HG02943 (cell line): ENCODE measurements around the gene NUBP2.
A peak's percentile ranks its signal among the peaks of the same experiment; 100 is the strongest.

Experiments
- ATAC-seq: cut with Tn5 transposase; IDR thresholded peaks from one replicate; pipeline ENCODE4 v1.9.1; 2021; ENCODE audit warnings: mild to moderate bottlenecking, low read depth, moderate library complexity; ENCODE audit not compliant: unreplicated experiment

The NUBP2 gene

DNA sequence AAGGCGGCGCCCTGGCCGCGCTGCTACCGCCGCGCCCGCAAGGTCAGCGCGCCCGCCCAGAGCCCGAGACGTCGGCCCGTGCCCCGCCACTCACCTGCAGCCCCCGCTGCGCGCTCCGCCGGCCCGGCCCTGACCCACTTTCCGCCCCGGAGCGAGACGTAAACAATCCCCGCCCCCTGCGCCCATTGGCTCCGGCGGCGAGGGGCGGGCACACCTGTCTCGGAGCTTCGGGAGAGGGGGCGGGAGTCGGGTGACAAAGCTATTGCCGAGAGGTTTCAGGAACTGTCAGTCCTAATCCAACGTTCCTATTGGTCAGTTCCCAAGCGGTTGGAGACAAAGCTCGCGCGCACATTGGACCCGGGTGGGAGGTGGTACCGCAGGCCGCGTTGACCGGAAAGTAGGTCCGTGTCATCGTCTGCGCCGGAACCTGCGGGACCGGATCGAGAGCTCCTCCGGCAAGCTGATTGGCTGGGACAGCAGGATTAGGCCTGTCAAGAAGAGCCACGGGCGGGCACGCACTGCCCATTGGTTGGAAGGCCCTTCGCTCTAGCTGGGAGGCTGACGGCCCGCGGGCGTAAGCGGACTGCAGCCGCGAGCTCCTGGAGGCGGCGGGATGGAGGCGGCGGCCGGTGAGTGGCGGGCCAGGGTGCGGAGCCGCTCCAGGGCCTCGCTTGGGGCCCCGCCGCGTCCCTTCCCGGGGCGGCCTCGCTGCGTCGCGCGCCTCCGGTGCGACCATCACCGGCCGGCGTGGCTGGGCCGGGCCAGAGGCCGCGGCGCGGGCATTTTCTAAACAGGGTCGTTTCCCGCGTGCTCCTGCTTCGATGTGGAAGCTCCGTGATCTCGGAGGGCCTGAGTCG lies at the start of gene NUBP2, which contains the start of gene SPSB3:
NUBP2 (plus strand) TSS at position 553 of the 857 bp plus-strand sequence; CDS start at position 614, 61 bp downstream.
SPSB3 (minus strand) TSS at position 164 of the 857 bp plus-strand sequence. CDS start 1,088 bp downstream, outside the sequence.
- ATAC-seq = peak; percentile 77

DNA sequence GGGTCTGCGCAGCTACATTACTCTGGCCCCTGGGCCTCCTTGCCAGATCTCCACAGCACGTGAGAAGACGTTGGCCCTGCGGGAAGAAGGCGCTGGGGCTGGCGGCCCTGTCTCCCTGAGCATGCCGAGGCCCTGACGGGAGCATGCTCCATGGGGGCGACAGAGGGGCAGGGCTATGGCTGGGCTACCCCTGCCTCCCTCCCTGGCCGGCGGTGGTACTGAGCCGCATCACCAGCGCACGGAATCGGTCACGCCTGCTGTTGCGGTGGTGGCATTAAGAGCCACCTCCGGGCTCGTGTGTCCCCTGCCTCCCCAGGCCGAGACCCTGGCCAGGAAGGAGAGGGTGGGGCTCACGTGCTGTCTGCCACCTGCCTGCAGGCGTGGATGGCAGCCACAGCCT lies 48.6 kb upstream of the NUBP2 start:
- no peak for ATAC-seq

DNA sequence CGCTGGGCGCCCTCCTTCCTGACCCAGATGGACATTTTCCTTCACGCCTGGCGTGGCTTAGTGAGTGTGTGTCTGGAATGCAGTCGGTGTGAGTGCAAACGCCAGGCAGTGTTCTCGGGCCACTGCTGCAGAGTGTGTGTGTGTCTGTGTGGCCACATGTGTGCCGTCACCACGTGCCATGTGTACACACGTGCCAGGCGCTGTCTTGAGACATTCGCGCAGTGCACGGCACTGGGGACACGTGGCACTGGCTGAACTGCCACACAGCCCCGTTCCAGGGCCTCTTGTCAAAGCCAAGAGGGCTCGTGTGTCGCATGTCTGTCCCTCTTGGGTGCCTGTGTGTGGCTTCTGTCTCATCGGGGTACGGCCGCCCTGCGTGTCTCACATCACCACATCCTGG lies 47.9 kb upstream of the NUBP2 start:
- ATAC-seq = no peak

DNA sequence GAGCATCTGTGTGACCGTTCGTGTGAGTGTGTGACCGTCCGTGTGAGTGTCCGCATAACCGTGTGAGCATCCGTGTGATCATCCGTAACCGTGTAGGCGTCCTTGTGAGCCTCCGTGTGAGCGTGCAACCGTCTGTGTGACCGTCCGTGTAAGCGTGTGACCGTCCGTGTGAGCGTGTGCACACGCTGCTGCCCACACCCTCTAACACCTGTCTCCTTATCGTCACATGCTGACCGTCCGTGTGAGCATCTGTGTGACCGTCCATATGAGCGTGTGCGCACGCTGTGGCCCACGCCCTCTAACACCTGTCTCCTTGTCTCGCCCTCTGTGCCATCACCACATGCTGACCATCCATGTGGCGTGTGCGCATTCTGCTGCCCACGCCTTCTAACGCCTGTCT lies 42.5 kb upstream of the NUBP2 start:
- ATAC-seq = no peak

DNA sequence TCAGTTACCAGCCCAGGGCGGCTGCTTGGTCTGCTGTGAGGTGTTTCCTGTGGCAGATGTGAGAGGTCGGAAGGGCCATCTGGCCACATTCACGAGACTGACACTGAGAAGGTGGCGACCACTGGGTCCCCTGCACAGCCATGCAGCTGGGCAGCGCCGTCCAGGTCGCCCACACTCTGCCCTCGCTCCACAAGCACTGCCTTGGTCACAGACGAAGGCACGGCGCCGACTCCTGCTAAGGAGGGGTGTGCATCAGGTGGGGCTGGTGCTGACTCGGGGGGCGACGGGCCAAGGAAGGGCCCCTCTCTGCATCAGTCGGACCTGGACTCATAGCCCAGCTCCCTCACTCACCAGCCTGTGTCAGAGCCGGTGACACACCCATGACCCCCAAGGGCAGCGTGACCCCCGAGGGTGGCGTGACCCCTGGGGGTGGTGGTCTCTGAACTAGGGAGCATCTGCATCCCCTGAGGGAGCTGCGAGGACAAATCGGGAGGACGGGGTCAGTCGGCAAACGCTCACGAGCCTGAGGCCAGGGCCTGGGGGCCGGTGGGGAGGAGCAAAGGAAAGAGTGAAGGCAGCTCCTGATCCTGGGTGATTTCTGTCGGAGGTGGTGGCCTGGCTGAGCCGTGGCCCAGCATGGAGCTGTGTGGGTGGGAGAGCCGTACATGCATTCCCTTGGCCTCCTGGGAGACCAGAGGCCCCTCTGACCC lies 41.8 kb upstream of the NUBP2 start:
- no peak for ATAC-seq

- no peak for ATAC-seq
These were observed 41.1 kb upstream of the NUBP2 start for GRCh38 chr16:1741553-1742165.

- no peak for ATAC-seq
These were observed 39.1 kb upstream of the NUBP2 start for GRCh38 chr16:1743376-1744337.

- no peak for ATAC-seq
These were observed 38.4 kb upstream of the NUBP2 start for GRCh38 chr16:1744338-1744840.

- no peak for ATAC-seq
These were observed 37.4 kb upstream of the NUBP2 start for GRCh38 chr16:1745181-1745899.

- no peak for ATAC-seq
These were observed 36.7 kb upstream of the NUBP2 start for GRCh38 chr16:1745900-1746692.

DNA sequence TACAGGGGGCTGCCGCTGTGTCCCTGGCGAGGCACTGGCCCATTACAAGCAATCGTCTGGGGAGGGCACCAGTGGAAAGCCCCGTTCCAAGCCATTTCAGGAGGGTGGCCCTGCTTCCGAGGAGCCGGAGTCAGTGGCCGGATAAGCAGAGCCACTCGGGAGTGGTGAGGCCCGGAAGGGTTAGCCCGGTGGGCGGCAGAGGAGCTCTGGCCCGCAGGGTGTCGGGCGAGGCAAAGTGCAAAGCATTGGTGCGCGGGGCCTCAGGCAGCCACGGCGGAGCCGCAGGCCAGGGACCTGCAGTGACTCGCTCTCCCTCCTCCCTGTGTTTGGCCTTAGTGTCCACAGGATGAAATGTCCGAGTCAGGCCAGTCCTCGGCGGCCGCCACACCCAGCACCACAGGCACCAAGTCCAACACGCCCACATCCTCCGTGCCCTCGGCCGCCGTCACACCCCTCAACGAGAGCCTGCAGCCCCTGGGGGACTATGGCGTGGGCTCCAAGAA lies 36.0 kb upstream of the NUBP2 start:
- no peak for ATAC-seq

DNA sequence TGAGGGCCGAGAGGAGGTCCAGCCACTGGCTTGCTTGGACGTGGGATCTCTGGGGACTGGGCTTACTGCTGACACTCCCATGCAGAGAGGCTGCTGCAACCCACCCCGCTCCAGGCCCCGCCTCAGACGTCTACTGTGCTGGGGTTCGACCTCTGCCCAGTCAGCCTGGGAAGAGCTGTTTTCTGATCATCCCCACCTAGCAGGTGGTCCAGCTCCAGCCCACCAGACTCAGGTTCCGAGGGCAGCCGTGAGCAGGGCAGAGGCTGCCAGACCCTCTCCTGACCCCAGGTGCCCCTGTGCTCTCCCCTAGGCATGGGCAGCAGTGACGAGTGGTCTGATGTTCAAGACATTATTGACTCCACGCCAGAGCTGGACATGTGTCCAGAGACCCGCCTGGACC lies 34.8 kb upstream of the NUBP2 start:
- ATAC-seq = no peak

GRCh38 chr16:1749152-1750117 lies 33.3 kb upstream of the NUBP2 start:
- ATAC-seq = no peak

DNA sequence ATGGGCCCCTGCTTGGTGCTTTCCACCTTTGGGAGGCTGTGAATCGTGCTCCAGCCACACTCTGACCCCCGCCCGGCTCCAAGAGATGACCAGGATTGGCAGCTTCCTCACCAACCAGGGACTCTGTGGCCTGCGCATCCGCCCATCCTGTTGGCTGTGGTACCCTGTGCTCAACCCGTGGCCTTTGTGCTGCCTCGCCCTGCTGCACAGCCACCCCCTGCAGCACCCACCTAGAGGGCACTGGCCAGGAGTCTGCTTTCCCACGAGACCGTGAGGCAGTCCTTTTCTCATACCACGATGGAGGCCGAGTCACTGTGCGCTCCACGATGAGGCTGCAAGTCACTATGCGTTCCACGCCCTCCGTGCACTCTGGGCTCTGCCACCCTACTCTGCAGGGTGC lies 30.8 kb upstream of the NUBP2 start:
- no peak for ATAC-seq

DNA sequence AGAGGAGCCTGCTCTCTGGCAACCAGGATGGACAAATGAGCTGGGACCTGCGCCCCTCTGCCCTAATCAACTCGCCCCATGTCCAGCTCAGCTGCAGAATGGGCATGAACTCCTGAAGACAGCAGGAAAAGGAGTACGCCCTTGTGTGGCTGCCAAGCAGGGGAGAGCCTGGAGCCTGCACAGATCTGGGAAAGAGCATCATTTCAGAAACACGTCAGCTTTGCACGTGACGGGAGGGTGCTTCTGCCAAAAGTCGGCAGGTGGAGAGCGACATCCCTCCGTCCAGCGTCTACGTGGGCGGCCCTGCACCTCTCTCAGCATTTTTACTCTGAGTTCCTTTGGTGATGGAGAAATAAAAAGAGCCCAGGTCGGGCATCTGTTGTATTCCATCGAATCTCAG lies 29.9 kb upstream of the NUBP2 start:
- ATAC-seq = no peak

GRCh38 chr16:1754204-1754603 lies 28.6 kb upstream of the NUBP2 start:
- no peak for ATAC-seq
